A549 (cell line): ENCODE results near the gene LCN12. TPM values are rescaled to one million over a fixed set of nuclear protein-coding genes. Genes with fewer than 3 reads are reported as not detected.

Experiments used
- ATAC-seq, 2 experiments: fragments of 200-7000 bp in 1 of 2; fragments of >200 bp in 1 of 2; cut with Nextera tagmentation in 1 of 2; cut with Tn5 transposase in 1 of 2; 3 replicates each; pipeline versions ENCODE4 v1.8.0 to v1.9.1; 2018 to 2020; ENCODE audit warnings: mild to moderate bottlenecking in 1 of 2, moderate library complexity in 1 of 2
- CTCF ChIA-PET: fragments of 300-600 bp; sonication (Branson Sonifier 250); formaldehyde crosslinking; extraction: SDS; loops from one replicate; lab custom pipeline; 2021; ENCODE audit warnings: antibody characterized with exemption, inconsistent platforms; lab: Yijun Ruan, JAX
- POLR2A ChIA-PET: fragments of 350-600 bp; formaldehyde crosslinking; extraction: SDS; loops from one replicate; lab custom pipeline; 2021; ENCODE audit warnings: antibody characterized with exemption, inconsistent platforms; lab: Yijun Ruan, JAX
- DNase-seq, 2 experiments: peaks; one replicate each; pipeline versions ENCODE4 v3.0.0 to v3.0.0-alpha.2; 2011 to 2016; ENCODE audit warnings: low read depth in 1 of 2, low spot score in 1 of 2
- FAIRE-seq: peaks from 2 replicates; lab custom pipeline; 2011; peaks lifted over from hg19 to GRCh38; lab: Jason Lieb, UNC
- H3K27ac ChIP-seq, 2 experiments: fragments of >200 bp; sonication (Bioruptor Twin); formaldehyde crosslinking; 3 replicates each; pipeline ENCODE4 v1.5.1; 2016 to 2017
- H3K4me1 ChIP-seq: fragments of >200 bp; sonication (Bioruptor Twin); formaldehyde crosslinking; 3 replicates; pipeline ENCODE4 v1.6.1; 2016
- H3K4me2 ChIP-seq: fragments of >200 bp; sonication (Bioruptor Twin); formaldehyde crosslinking; 3 replicates; pipeline ENCODE4 v1.6.1; 2016
- H3K4me3 ChIP-seq: fragments of >200 bp; sonication (Bioruptor Twin); formaldehyde crosslinking; 3 replicates; pipeline ENCODE4 v1.5.1; 2016
- H3K9me3 ChIP-seq: fragments of >200 bp; sonication (Bioruptor Twin); formaldehyde crosslinking; 3 replicates; pipeline ENCODE4 v1.6.1; 2016
- FOSL2 ChIP-seq, 2 experiments: fragments of 450-650 bp in 1 of 2; fragments of >200 bp in 1 of 2; sonication (Bioruptor Twin) in 1 of 2; formaldehyde crosslinking; IDR thresholded peaks; 2 replicates each; pipeline versions ENCODE4 v1.5.0 to v1.6.1; 2016 to 2020; ENCODE audit warnings: mild to moderate bottlenecking in 1 of 2, moderate library complexity in 1 of 2
- FOXS1 ChIP-seq: fragments of 250-450 bp; sonication (Bioruptor Pico); IDR thresholded peaks from 2 replicates; pipeline ENCODE4 v1.5.0; 2020; ENCODE audit warnings: mild to moderate bottlenecking, moderate library complexity
- HOXB5 ChIP-seq: fragments of 250-450 bp; sonication (Bioruptor Pico); IDR thresholded peaks from 2 replicates; pipeline ENCODE4 v1.5.0; 2020; ENCODE audit warnings: mild to moderate bottlenecking, moderate library complexity
- JUN ChIP-seq, 2 experiments: fragments of >200 bp; sonication (Bioruptor Twin); formaldehyde crosslinking; IDR thresholded peaks; 2 replicates in 1 of 2; 3 replicates in 1 of 2; pipeline ENCODE4 v1.6.1; 2016 to 2017
- MAFK ChIP-seq: fragments of 450-650 bp; IDR thresholded peaks from 2 replicates; pipeline ENCODE4 v1.6.1; 2014; ENCODE audit not compliant: partially characterized antibody
- NR3C1 ChIP-seq: fragments of >200 bp; sonication (Bioruptor Twin); formaldehyde crosslinking; IDR thresholded peaks from 3 replicates; pipeline ENCODE4 v1.6.1; 2017
- POLR2AphosphoS2 ChIP-seq: conservative IDR thresholded peaks from 2 replicates; pipeline ENCODE4 v1.6.1; 2012; ENCODE audit warnings: low read length, improper control_type of control experiment, inconsistent platforms
- RAD21 ChIP-seq, 2 experiments: fragments of >200 bp in 1 of 2; sonication (Bioruptor Twin) in 1 of 2; formaldehyde crosslinking in 1 of 2; IDR thresholded peaks in 1 of 2; conservative IDR thresholded peaks in 1 of 2; 2 replicates in 1 of 2; 3 replicates in 1 of 2; pipeline ENCODE4 v1.6.1; 2012 to 2018; ENCODE audit warnings: inconsistent platforms in 1 of 2
- TP53 ChIP-seq: fragments of 250-450 bp; sonication (Bioruptor Pico); IDR thresholded peaks from 2 replicates; pipeline ENCODE4 v1.5.0; 2021; ENCODE audit warnings: mild to moderate bottlenecking, moderate library complexity
- ZC3H11A ChIP-seq: fragments of 450-650 bp; IDR thresholded peaks from 2 replicates; pipeline ENCODE4 v1.6.1; 2014; ENCODE audit warnings: antibody characterized with exemption, mild to moderate bottlenecking
- ZSCAN20 ChIP-seq: fragments of 250-450 bp; sonication (Bioruptor Pico); IDR thresholded peaks from 2 replicates; pipeline ENCODE4 v1.8.0; 2022; ENCODE audit warnings: mild to moderate bottlenecking, moderate library complexity
- WGBS: methylation state at CpG from one replicate; pipeline ENCODE4 v1.1.6; 2017; ENCODE audit errors: missing lambda C conversion rate; 5-methylcytosine and 5-hydroxymethylcytosine counted together
- polyA plus RNA-seq, 4 experiments: library from polyadenylated mRNA; depleted of rRNA in 3 of 4; stranded (reverse); fragments of >200 nt; fragmentation: RNase III in 1 of 4; extraction: RNeasy Plus Mini Kit Qiagen cat#74134 plus additional on column Dnase treatment in 1 of 4; gene quantifications; 2 replicates in 3 of 4; 3 replicates in 1 of 4; pipeline ENCODE4 v1.2.3, GENCODE V29; 2011 to 2017
- TF ChIP-seq, protein P1 (sequence below): IDR thresholded peaks from 2 replicates; pipeline ENCODE4 v1.6.1; 2012; ENCODE audit warnings: low read depth, borderline replicate concordance
- TF ChIP-seq, protein P2 (sequence below): fragments of 150-350 bp; IDR thresholded peaks from 2 replicates; pipeline ENCODE4 v1.6.1; 2014; ENCODE audit warnings: low read depth, mild to moderate bottlenecking, low read length
- TF ChIP-seq, protein P3 (sequence below): IDR thresholded peaks from 2 replicates; pipeline ENCODE4 v1.6.1; 2012
- TF ChIP-seq, protein P4 (sequence below): fragments of >200 bp; sonication (Bioruptor Twin); formaldehyde crosslinking; IDR thresholded peaks from 3 replicates; pipeline ENCODE4 v1.6.1; 2016

The LCN12 gene
- polyA plus RNA-seq, 2 of the 4 experiments (the other 2 are of a cell fraction), result 0.74 to 3.0 TPM

DNA sequence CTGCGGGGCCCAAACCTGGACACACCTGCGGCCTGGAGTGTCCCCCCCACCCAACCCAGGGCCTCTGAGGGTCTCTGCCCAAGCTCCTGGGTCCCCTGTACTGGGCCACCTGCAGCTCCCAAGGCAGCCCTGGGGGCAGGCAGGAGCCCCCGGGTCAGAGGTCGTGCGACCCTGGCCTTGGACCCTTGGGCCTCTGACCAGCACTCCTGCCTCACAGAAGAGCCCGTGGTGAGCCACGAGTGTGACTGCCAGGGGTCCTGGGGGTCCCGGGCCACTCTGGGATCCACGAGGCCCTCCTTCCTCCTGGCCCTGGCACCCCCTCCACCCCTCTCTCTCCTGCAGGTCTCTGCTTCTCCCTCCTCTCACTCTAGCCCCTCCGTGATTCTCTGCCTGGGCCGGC, 20.3 kb downstream of the LCN12 start:
- 61% methylated on average over 9 of the region's 11 CpGs for WGBS
- TF ChIP-seq, protein P1, sequence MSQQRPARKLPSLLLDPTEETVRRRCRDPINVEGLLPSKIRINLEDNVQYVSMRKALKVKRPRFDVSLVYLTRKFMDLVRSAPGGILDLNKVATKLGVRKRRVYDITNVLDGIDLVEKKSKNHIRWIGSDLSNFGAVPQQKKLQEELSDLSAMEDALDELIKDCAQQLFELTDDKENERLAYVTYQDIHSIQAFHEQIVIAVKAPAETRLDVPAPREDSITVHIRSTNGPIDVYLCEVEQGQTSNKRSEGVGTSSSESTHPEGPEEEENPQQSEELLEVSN, result no peak
- TF ChIP-seq HOXB5 (CRISPR knock-in tag) (no peak), NR3C1 (no peak), FOXS1 (CRISPR knock-in tag) (no peak), TP53 (no peak), MAFK (no peak), RAD21 (conservative IDR thresholded peaks at IDR 0.05 in 1 of 2, IDR thresholded peaks at IDR 0.05 in 1 of 2) (no peak)
- TF ChIP-seq, protein P2, sequence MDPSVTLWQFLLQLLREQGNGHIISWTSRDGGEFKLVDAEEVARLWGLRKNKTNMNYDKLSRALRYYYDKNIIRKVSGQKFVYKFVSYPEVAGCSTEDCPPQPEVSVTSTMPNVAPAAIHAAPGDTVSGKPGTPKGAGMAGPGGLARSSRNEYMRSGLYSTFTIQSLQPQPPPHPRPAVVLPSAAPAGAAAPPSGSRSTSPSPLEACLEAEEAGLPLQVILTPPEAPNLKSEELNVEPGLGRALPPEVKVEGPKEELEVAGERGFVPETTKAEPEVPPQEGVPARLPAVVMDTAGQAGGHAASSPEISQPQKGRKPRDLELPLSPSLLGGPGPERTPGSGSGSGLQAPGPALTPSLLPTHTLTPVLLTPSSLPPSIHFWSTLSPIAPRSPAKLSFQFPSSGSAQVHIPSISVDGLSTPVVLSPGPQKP, result no peak
- TF ChIP-seq, all 56 proteins: peak for 0
- POLR2A ChIA-PET, result interaction anchor here (0.9 kb wide), 1 partner anchor 20 kb away, joined by 3 read pairs; the partner anchor contains the start of gene PAXX
- Histone ChIP-seq H3K4me3 (no peak overlapping the region), H3K4me1 (peaks cover 10% of the 10 kb centered on the region), H3K27ac (no peak overlapping the region), H3K4me2 (no peak overlapping the region), H3K9me3 (no peaks in the 10 kb centered on the region)
- CTCF ChIA-PET, result interaction anchor here (1.5 to 7.8 kb wide), 4 partner anchors 26 to 63 kb away, joined by 3 to 64 read pairs (median 10); partner anchors contain the start of genes C8G and FBXW5
- FAIRE-seq, result no peak
- ATAC-seq, result no peak
- DNase-seq, result no peak

DNA sequence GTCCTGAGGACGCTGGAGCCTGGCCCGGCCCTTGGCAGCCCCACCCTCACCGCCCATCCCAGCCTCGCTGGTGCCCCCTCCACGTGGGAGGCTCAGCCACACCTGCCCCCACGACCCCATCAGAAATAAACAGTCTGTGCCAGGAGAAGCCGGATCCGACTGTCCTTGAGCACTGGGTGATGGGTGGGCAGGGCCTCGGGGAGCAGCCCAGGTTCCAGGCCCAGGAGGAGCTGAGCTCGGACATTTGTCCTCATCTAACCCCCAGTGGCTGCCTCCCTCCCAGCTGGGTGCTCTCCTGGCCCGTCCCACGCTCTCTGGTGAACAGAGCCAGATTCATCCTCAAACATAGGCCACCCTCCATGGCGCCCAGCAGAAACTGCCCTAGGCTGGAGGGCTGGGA, 20.7 kb downstream of the LCN12 start:
- TF ChIP-seq, protein P3, sequence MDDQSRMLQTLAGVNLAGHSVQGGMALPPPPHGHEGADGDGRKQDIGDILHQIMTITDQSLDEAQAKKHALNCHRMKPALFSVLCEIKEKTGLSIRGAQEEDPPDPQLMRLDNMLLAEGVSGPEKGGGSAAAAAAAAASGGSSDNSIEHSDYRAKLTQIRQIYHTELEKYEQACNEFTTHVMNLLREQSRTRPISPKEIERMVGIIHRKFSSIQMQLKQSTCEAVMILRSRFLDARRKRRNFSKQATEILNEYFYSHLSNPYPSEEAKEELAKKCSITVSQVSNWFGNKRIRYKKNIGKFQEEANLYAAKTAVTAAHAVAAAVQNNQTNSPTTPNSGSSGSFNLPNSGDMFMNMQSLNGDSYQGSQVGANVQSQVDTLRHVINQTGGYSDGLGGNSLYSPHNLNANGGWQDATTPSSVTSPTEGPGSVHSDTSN, result no peak
- no peak for TF ChIP-seq FOSL2 (IDR thresholded peaks at IDR 0.05)
- no peak for TF ChIP-seq FOSL2 (CRISPR knock-in tag; IDR thresholded peaks at IDR 0.05)
- TF ChIP-seq ZC3H11A, result no peak
- FAIRE-seq (no peak), DNase-seq (no peak), ATAC-seq (no peak)
- Histone ChIP-seq H3K9me3 (no peaks in the 10 kb centered on the region), H3K27ac (no peak overlapping the region), H3K4me1 (peaks cover 13% of the 10 kb centered on the region), H3K4me3 (no peak overlapping the region), H3K4me2 (no peak overlapping the region)
- ChIA-PET POLR2A (interaction anchor here (0.5 kb wide), 1 partner anchor 173 kb away, joined by 3 read pairs; no protein-coding TSS in a partner anchor), CTCF (interaction anchor here (0.9 to 7.8 kb wide), 6 partner anchors 8 to 63 kb away, joined by 4 to 64 read pairs (median 10); partner anchors contain the start of genes ABCA2, C8G and FBXW5)
- 52% methylated on average over 10 of the region's 13 CpGs for WGBS

DNA sequence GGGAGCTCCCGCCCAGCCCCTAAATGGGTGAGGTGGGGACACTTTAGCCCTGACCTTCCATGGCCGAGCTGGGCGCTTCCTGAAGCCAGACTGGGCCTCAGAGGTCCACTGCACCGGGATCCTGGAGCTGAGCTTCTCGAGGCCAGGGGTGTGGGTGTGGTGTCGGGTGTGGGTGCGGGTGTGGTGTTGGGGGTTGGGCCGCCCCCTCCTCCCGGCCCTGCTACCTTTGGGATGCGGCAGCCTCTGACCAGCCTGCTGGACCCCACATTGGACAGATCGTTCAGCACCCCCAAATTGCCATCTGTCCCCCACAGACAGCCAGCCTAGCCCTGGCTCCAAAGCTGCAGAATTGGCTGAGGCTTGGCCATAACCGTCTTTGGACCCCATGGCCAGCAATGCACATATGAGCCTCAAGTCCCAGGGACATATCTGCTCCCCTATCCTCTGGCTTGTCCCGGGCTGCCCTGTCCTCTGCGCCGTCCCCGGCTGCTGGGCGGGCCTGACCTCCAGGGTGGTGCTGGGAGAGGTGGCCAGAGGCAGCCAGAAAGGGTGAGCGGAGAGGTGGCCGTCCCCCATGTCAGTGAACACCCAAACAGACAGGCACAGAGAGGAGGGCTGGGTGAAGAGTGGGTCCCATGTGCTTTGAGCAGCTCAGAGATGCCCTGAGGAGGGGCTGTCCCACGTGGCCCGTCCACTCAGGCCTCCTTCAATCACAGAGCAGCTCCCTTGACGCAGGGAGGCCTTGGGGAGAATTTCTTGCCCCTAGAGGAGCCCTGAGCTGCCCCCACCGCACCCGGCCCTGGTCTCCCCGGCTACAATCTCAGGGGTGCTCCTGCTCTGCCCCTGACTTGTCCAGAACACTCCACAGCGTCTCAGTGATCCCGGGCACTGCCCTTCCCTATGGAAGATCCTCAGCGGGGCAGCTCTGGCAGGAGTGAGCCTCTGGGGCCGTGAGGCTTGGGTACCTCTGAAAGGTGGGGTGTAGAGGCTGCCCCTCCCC, 21.8 kb downstream of the LCN12 start:
- no peak for DNase-seq
- TF ChIP-seq, protein P3, result no peak
- TF ChIP-seq ZSCAN20 (CRISPR knock-in tag) (no peak), POLR2AphosphoS2 (no peak), JUN (IDR thresholded peaks at IDR 0.05) (no peak)
- TF ChIP-seq, protein P4, sequence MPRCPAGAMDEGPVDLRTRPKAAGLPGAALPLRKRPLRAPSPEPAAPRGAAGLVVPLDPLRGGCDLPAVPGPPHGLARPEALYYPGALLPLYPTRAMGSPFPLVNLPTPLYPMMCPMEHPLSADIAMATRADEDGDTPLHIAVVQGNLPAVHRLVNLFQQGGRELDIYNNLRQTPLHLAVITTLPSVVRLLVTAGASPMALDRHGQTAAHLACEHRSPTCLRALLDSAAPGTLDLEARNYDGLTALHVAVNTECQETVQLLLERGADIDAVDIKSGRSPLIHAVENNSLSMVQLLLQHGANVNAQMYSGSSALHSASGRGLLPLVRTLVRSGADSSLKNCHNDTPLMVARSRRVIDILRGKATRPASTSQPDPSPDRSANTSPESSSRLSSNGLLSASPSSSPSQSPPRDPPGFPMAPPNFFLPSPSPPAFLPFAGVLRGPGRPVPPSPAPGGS, result no peak
- Histone ChIP-seq H3K9me3 (no peaks in the 10 kb centered on the region), H3K27ac (no peak overlapping the region), H3K4me1 (peaks cover 14% of the 10 kb centered on the region), H3K4me2 (no peak overlapping the region), H3K4me3 (no peak overlapping the region)
- WGBS, result 85% methylated on average over 22 of the region's 29 CpGs
- CTCF ChIA-PET, result interaction anchor here (0.6 to 7.8 kb wide), 9 partner anchors 10 to 73 kb away, joined by 3 to 64 read pairs (median 4); partner anchors contain the start of genes ABCA2, C8G and FBXW5
- FAIRE-seq, result no peak
- POLR2A ChIA-PET, result no interaction called here
- no peak for ATAC-seq
